PC-3 (cell line): ENCODE data around the gene SDK1.

Experiments
- EZH2 ChIP-seq: fragments of 300-600 bp; sonication (generic); IDR thresholded peaks from one replicate; pipeline ENCODE4 v1.6.1; 2017; ENCODE audit warnings: antibody characterized with exemption, mild to moderate bottlenecking, low read length; ENCODE audit not compliant: unreplicated experiment
- TF ChIP-seq, protein P1 (sequence below): fragments of 300-600 bp; sonication (generic); conservative IDR thresholded peaks from 2 replicates; pipeline ENCODE4 v1.5.1; 2017; ENCODE audit warnings: antibody characterized with exemption, low read depth, mild to moderate bottlenecking, low read length

- TF ChIP-seq, protein P1, sequence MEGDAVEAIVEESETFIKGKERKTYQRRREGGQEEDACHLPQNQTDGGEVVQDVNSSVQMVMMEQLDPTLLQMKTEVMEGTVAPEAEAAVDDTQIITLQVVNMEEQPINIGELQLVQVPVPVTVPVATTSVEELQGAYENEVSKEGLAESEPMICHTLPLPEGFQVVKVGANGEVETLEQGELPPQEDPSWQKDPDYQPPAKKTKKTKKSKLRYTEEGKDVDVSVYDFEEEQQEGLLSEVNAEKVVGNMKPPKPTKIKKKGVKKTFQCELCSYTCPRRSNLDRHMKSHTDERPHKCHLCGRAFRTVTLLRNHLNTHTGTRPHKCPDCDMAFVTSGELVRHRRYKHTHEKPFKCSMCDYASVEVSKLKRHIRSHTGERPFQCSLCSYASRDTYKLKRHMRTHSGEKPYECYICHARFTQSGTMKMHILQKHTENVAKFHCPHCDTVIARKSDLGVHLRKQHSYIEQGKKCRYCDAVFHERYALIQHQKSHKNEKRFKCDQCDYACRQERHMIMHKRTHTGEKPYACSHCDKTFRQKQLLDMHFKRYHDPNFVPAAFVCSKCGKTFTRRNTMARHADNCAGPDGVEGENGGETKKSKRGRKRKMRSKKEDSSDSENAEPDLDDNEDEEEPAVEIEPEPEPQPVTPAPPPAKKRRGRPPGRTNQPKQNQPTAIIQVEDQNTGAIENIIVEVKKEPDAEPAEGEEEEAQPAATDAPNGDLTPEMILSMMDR: no peak
- no peak for TF ChIP-seq EZH2
Measured at GRCh38 chr7:3549601-3550000, 248.5 kb downstream of the SDK1 start.
